Measurements from ENCODE around the gene CKM. TPM values are rescaled to one million over a fixed set of nuclear protein-coding genes. Genes with fewer than 3 reads are reported as not detected.

The CKM gene
- polyA plus RNA-seq, 1 donor: 3,869 TPM

Other genes with a start within 250 kb of the CKM start
- 0.91 TPM for gene ZNF296, start 246.4 kb downstream of the CKM start, polyA plus RNA-seq (ENCODE audit: insufficient read length)
- gene GEMIN7, start 243.6 kb downstream of the CKM start, polyA plus RNA-seq (ENCODE audit: insufficient read length): 22.7 TPM
- gene PPP1R37, start 229.7 kb downstream of the CKM start, polyA plus RNA-seq (ENCODE audit: insufficient read length): 22.1 TPM
- gene NKPD1, start 161.9 kb downstream of the CKM start, polyA plus RNA-seq (ENCODE audit: insufficient read length): 0.34 TPM
- 23.1 TPM for gene TRAPPC6A, start 144.6 kb downstream of the CKM start, polyA plus RNA-seq (ENCODE audit: insufficient read length)
- 6.1 TPM for gene BLOC1S3, start 144.1 kb downstream of the CKM start, polyA plus RNA-seq (ENCODE audit: insufficient read length)
- gene EXOC3L2, start 77.5 kb downstream of the CKM start, polyA plus RNA-seq (ENCODE audit: insufficient read length): 1.1 TPM
- gene MARK4, start 71.6 kb downstream of the CKM start, polyA plus RNA-seq (ENCODE audit: insufficient read length): 26.2 TPM
- gene KLC3, start 17.9 kb upstream of the CKM start, polyA plus RNA-seq (ENCODE audit: insufficient read length): 0.20 TPM
- 18.0 TPM for gene ERCC2, start 47.7 kb upstream of the CKM start, polyA plus RNA-seq (ENCODE audit: insufficient read length)
- gene PPP1R13L, start 82.2 kb upstream of the CKM start, polyA plus RNA-seq (ENCODE audit: insufficient read length): 3.9 TPM
- 5.8 TPM for gene POLR1G, start 83.8 kb upstream of the CKM start, polyA plus RNA-seq (ENCODE audit: insufficient read length)
- 94.2 TPM for gene ERCC1, start 101.0 kb upstream of the CKM start, polyA plus RNA-seq (ENCODE audit: insufficient read length)
- gene FOSB, start 145.1 kb upstream of the CKM start, polyA plus RNA-seq (ENCODE audit: insufficient read length): 41.0 TPM
- gene RTN2, start 174.2 kb upstream of the CKM start, polyA plus RNA-seq (ENCODE audit: insufficient read length): 165 TPM
- 1.0 TPM for gene PPM1N, start 175.6 kb upstream of the CKM start, polyA plus RNA-seq (ENCODE audit: insufficient read length)
- gene VASP, start 184.6 kb upstream of the CKM start, polyA plus RNA-seq (ENCODE audit: insufficient read length): 50.8 TPM

All from forelimb muscle (tissue), 1 donor.